HepG2 (cell line): ENCODE data around the gene HYCC1. TPM values are rescaled to one million over a fixed set of nuclear protein-coding genes. Genes with fewer than 3 reads are reported as not detected.

Experiments used
- ATAC-seq: fragments of 200-7000 bp; cut with Tn5 transposase; 3 replicates; pipeline ENCODE4 v1.9.1; 2020; ENCODE audit warnings: mild to moderate bottlenecking, moderate library complexity
- BruUV-seq: library from RNA; stranded (reverse); fragments of 400-500 nt; replicated peaks from 2 replicates; lab custom pipeline; 2021; lab: Mats Ljungman, UMichigan
- CTCF ChIA-PET: fragments of 300-600 bp; formaldehyde crosslinking; extraction: SDS; loops from one replicate; lab custom pipeline; 2021; ENCODE audit warnings: low total read pairs, inconsistent platforms, low intra/inter-chr PET ratio; lab: Yijun Ruan, JAX
- POLR2A ChIA-PET: fragments of 350-600 bp; sonication (Branson Sonifier 250); formaldehyde crosslinking; loops from one replicate; lab custom pipeline; 2020; ENCODE audit warnings: antibody characterized with exemption, inconsistent platforms; lab: Yijun Ruan, JAX
- DNase-seq: peaks from one replicate; pipeline ENCODE4 v3.0.0-alpha.2; 2015; ENCODE audit warnings: low spot score
- FAIRE-seq: peaks from 3 replicates; lab custom pipeline; 2011; peaks lifted over from hg19 to GRCh38; lab: Jason Lieb, UNC
- H2AFZ ChIP-seq: one replicate; pipeline ENCODE4 v1.6.1; 2011; ENCODE audit warnings: low read length, inconsistent platforms
- H3K27ac ChIP-seq: fragments of 300-600 bp; 3 replicates; pipeline ENCODE4 v1.8.0; 2011; ENCODE audit warnings: mixed run types, mild to moderate bottlenecking, mixed read lengths, low read length, inconsistent platforms; ENCODE audit not compliant: insufficient read depth; ENCODE audit errors: extremely low read length
- H3K27me3 ChIP-seq, 2 experiments: fragments of 200-600 bp in 1 of 2; 2 replicates in 1 of 2; 3 replicates in 1 of 2; pipeline versions ENCODE4 v1.6.0 to v1.8.0; 2011; ENCODE audit warnings: low read length in 2 of 2, mild to moderate bottlenecking in 2 of 2, moderate library complexity in 2 of 2, inconsistent platforms in 1 of 2; ENCODE audit not compliant: insufficient read depth in 2 of 2, control insufficient read depth in 1 of 2
- H3K36me3 ChIP-seq, 2 experiments: fragments of 200-600 bp in 1 of 2; replicated peaks in 1 of 2; 2 replicates in 1 of 2; 3 replicates in 1 of 2; pipeline versions ENCODE4 v1.5.1 to v1.8.0; 2011; ENCODE audit warnings: low read length in 2 of 2, inconsistent platforms in 1 of 2; ENCODE audit not compliant: insufficient read depth in 2 of 2, control insufficient read depth in 1 of 2
- H3K4me1 ChIP-seq: 2 replicates; pipeline ENCODE4 v1.5.1; 2012; ENCODE audit warnings: low read length, inconsistent platforms; ENCODE audit not compliant: insufficient read depth
- H3K4me2 ChIP-seq: 2 replicates; pipeline ENCODE4 v1.6.0; 2011; ENCODE audit warnings: low read depth, low read length, inconsistent platforms
- H3K4me3 ChIP-seq, 3 experiments: fragments of 200-600 bp in 1 of 3; sonication (generic), shearing (Covaris generic) in 1 of 3; replicated peaks in 1 of 3; 2 replicates each; pipeline ENCODE4 v1.5.1; 2011 to 2016; ENCODE audit warnings: low read length in 3 of 3, inconsistent platforms in 2 of 3, low read depth in 2 of 3, mild to moderate bottlenecking in 2 of 3, control low read depth in 1 of 3, mixed read lengths in 1 of 3; ENCODE audit not compliant: insufficient read depth in 1 of 3
- H3K79me2 ChIP-seq: one replicate; pipeline ENCODE4 v1.6.1; 2011; ENCODE audit warnings: low read length, inconsistent platforms; ENCODE audit not compliant: insufficient read depth
- H3K9ac ChIP-seq: 2 replicates; pipeline ENCODE4 v1.6.0; 2011; ENCODE audit warnings: mild to moderate bottlenecking, low read depth, low read length, inconsistent platforms; ENCODE audit not compliant: insufficient read depth
- H3K9me3 ChIP-seq: 2 replicates; pipeline ENCODE4 v1.5.1; 2012; ENCODE audit warnings: mild to moderate bottlenecking, low read length
- H4K20me1 ChIP-seq: 2 replicates; pipeline ENCODE4 v1.6.0; 2011; ENCODE audit warnings: inconsistent platforms, mild to moderate bottlenecking, low read length, moderate library complexity; ENCODE audit not compliant: insufficient read depth
- ADNP ChIP-seq: sonication (generic); formaldehyde crosslinking; IDR thresholded peaks from 2 replicates; pipeline ENCODE4 v1.4.0; 2020; ENCODE audit warnings: missing genetic modification reagents
- CHD2 ChIP-seq: IDR thresholded peaks from 2 replicates; pipeline ENCODE4 v1.6.1; 2011; ENCODE audit warnings: low read depth, low read length, improper control_type of control experiment
- KLF11 ChIP-seq: IDR thresholded peaks from 2 replicates; pipeline ENCODE4 v1.6.1; 2016; ENCODE audit warnings: missing compliant biosample characterization
- MBD4 ChIP-seq: IDR thresholded peaks from 2 replicates; pipeline ENCODE4 v1.6.1; 2012; ENCODE audit warnings: low read length, inconsistent platforms, borderline replicate concordance
- MED1 ChIP-seq: sonication (generic); formaldehyde crosslinking; IDR thresholded peaks from 2 replicates; pipeline ENCODE4 v1.4.0; 2020; ENCODE audit warnings: missing genetic modification reagents
- PHF5A ChIP-seq: IDR thresholded peaks from one replicate; pipeline ENCODE4 v1.6.1; 2018; ENCODE audit warnings: low read depth, missing genetic modification reagents; ENCODE audit not compliant: unreplicated experiment
- RNF2 ChIP-seq: fragments of 450-650 bp; conservative IDR thresholded peaks from 2 replicates; pipeline ENCODE4 v1.6.1; 2016; ENCODE audit warnings: low read depth
- ZNF761 ChIP-seq: sonication (generic); formaldehyde crosslinking; conservative IDR thresholded peaks from 2 replicates; pipeline ENCODE4 v1.4.0; 2020; ENCODE audit warnings: mild to moderate bottlenecking, missing genetic modification reagents
- WGBS: methylation state at CpG from one replicate; pipeline ENCODE4 v1.1.6; 2017; ENCODE audit warnings: low lambda C conversion rate; 5-methylcytosine and 5-hydroxymethylcytosine counted together
- in situ Hi-C: cut with HindIII; loops from 2 replicates; pipeline ENCODE4 v1.10.0; 2017; ENCODE audit warnings: low pct_unique_long_range_greater_than_20kb; ENCODE audit not compliant: extremely low pct_ligation_motif_present
- intact Hi-C: fragments of 100-400 bp; cut with micrococcal nuclease; formaldehyde crosslinking; loops from one replicate; pipeline ENCODE4 v1.10.0; 2022; ENCODE audit not compliant: unreplicated experiment
- polyA plus RNA-seq, 8 experiments: library from polyadenylated mRNA; depleted of rRNA in 3 of 8; stranded (reverse) in 7 of 8; unstranded in 1 of 8; fragments of >200 nt; fragmentation: Illumina TruSeq in 4 of 8; extraction: Trizol in 4 of 8; gene quantifications; 2 replicates each; pipeline versions ENCODE4 v1.2.1 to v1.2.3, GENCODE V29; 2011 to 2016; ENCODE audit warnings: low read depth in 4 of 8, missing spikeins in 1 of 8, mixed read lengths in 1 of 8; ENCODE audit not compliant: insufficient read depth in 1 of 8
- total RNA-seq, 5 experiments: library from RNA; depleted of rRNA; stranded (reverse); fragments of >200 nt; fragmentation: Illumina TruSeq; extraction: Trizol; gene quantifications; 2 replicates each; pipeline ENCODE4 v1.2.3, GENCODE V29; 2016; ENCODE audit warnings: low read depth in 1 of 5
- TF ChIP-seq, protein P1 (sequence below), 2 experiments: sonication (generic) in 1 of 2; formaldehyde crosslinking in 1 of 2; IDR thresholded peaks; 2 replicates each; pipeline versions ENCODE4 v1.6.1 to v1.9.0; 2014 to 2022; ENCODE audit warnings: antibody characterized with exemption in 1 of 2, borderline replicate concordance in 1 of 2, inconsistent platforms in 1 of 2, low read depth in 1 of 2, missing genetic modification reagents in 1 of 2
- TF ChIP-seq, protein P2 (sequence below): sonication (generic); formaldehyde crosslinking; IDR thresholded peaks from 2 replicates; pipeline ENCODE4 v1.4.0; 2020; ENCODE audit warnings: missing genetic modification reagents
- TF ChIP-seq, protein P3 (sequence below): sonication (generic); formaldehyde crosslinking; IDR thresholded peaks from 2 replicates; pipeline ENCODE4 v1.4.0; 2020; ENCODE audit warnings: missing genetic modification reagents

The HYCC1 gene
- total and polyA plus RNA-seq, 2 of the 13 experiments (the other 11 are each of a cell fraction or from before 2014, with no cell fraction given) = 9.5 to 41.8 TPM

DNA sequence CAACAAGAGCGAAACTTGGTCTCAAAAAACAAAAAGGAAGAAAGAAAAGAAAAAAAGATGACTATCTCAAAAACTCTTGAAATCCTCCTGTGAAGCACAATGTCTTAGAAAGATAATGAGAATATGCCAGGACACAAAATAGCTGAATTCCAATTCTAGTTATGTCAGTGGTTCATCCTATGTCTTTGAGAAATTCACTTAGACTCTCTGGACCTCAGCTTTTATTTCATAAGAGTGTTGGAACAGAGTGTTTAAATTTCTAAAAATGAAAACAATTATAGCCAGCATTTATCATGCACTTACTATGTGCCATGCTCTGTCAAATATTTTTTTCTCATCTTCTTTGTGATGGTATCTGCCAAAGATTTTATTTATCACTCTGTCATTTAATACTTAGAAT lies 13.3 kb upstream of the HYCC1 start (continued):
- TF ChIP-seq, protein P1, sequence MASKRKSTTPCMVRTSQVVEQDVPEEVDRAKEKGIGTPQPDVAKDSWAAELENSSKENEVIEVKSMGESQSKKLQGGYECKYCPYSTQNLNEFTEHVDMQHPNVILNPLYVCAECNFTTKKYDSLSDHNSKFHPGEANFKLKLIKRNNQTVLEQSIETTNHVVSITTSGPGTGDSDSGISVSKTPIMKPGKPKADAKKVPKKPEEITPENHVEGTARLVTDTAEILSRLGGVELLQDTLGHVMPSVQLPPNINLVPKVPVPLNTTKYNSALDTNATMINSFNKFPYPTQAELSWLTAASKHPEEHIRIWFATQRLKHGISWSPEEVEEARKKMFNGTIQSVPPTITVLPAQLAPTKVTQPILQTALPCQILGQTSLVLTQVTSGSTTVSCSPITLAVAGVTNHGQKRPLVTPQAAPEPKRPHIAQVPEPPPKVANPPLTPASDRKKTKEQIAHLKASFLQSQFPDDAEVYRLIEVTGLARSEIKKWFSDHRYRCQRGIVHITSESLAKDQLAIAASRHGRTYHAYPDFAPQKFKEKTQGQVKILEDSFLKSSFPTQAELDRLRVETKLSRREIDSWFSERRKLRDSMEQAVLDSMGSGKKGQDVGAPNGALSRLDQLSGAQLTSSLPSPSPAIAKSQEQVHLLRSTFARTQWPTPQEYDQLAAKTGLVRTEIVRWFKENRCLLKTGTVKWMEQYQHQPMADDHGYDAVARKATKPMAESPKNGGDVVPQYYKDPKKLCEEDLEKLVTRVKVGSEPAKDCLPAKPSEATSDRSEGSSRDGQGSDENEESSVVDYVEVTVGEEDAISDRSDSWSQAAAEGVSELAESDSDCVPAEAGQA (IDR thresholded peaks at IDR 0.05; ENCODE audit: low read depth) = no peak
- TF ChIP-seq, protein P1 (CRISPR knock-in tag; IDR thresholded peaks at IDR 0.05; ENCODE audit: borderline replicate concordance) = no peak
- TF ChIP-seq, all 625 proteins: peak for 0

DNA sequence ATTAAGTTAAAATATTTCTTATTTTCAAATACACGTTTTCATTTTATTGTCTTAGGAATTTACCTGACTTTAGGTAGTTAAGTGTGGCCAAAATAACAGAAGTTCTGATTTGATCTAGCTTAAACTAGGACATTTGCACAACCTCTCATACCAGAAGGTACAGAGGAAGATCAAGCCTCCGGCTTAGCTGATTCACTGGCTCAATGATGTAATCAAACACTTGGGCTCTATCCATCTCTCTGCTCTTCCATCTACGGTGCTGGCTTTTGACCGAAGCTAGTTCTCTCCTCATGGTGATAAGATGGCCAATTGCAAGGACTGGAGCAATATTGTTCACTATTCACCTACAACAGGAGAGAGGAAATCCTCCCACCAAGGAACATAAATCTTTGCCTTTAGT lies 12.2 kb upstream of the HYCC1 start:
- ATAC-seq (no peak), DNase-seq (no peak), FAIRE-seq (no peak)
- Histone ChIP-seq H3K36me3 (no peaks in the 10 kb centered on the region), H3K9ac (no peak overlapping the region), H3K79me2 (no peaks in the 10 kb centered on the region), H2AFZ (no peak overlapping the region), H3K4me2 (no peak overlapping the region), H3K9me3 (no peaks in the 10 kb centered on the region), H3K4me1 (no peaks in the 10 kb centered on the region), H3K4me3 (no peak overlapping the region), H3K27me3 (peaks cover 0 to 20% of the 10 kb centered on the region in 2 experiments; a peak in 3 of 5 replicates), H3K27ac (no peak overlapping the region), H4K20me1 (no peaks in the 10 kb centered on the region)
- intact Hi-C loops (no loop called here), in situ Hi-C loops (no loop called here)
- TF ChIP-seq ADNP (CRISPR knock-in tag) (no peak), CHD2 (no peak), MBD4 (no peak), RNF2 (no peak), ZNF761 (CRISPR knock-in tag) (no peak), MED1 (CRISPR knock-in tag) (no peak), PHF5A (CRISPR knock-in tag) (no peak), KLF11 (CRISPR knock-in tag) (no peak)
- TF ChIP-seq, protein P2, sequence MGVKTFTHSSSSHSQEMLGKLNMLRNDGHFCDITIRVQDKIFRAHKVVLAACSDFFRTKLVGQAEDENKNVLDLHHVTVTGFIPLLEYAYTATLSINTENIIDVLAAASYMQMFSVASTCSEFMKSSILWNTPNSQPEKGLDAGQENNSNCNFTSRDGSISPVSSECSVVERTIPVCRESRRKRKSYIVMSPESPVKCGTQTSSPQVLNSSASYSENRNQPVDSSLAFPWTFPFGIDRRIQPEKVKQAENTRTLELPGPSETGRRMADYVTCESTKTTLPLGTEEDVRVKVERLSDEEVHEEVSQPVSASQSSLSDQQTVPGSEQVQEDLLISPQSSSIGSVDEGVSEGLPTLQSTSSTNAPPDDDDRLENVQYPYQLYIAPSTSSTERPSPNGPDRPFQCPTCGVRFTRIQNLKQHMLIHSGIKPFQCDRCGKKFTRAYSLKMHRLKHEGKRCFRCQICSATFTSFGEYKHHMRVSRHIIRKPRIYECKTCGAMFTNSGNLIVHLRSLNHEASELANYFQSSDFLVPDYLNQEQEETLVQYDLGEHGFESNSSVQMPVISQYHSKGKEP = no peak
- TF ChIP-seq, protein P3, sequence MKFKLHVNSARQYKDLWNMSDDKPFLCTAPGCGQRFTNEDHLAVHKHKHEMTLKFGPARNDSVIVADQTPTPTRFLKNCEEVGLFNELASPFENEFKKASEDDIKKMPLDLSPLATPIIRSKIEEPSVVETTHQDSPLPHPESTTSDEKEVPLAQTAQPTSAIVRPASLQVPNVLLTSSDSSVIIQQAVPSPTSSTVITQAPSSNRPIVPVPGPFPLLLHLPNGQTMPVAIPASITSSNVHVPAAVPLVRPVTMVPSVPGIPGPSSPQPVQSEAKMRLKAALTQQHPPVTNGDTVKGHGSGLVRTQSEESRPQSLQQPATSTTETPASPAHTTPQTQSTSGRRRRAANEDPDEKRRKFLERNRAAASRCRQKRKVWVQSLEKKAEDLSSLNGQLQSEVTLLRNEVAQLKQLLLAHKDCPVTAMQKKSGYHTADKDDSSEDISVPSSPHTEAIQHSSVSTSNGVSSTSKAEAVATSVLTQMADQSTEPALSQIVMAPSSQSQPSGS (CRISPR knock-in tag) = no peak
- CTCF ChIA-PET = no interaction called here
- POLR2A ChIA-PET = no interaction called here
- 25% methylated on average over 4 of the region's 4 CpGs for whole genome bisulfite sequencing
- no TSS peak for BruUV-seq
